ENCODE data around the gene PWP2. TPM values are rescaled to one million over a fixed set of nuclear protein-coding genes. Genes with fewer than 3 reads are reported as not detected.
"Not testable (repeated sequence)": the region's sequence is repeated elsewhere in the genome, so short reads cannot be mapped to it uniquely, and the experiment has no call there.

PWP2 gene
- total RNA-seq, 2 experiments from 2014 or later = 9.3 to 10.1 TPM

GRCh38 chr21:44089001-44089911, 17.9 kb upstream of the PWP2 start:
- Mint-ChIP-seq H3K4me3 (peak overlapping the region; percentile 53), H3K4me1 (ENCODE audit: low read depth) (peaks cover 66% of the 10 kb centered on the region), H3K27ac (peak overlapping the region; percentile 97), H3K36me3 (ENCODE audit: low read depth) (peaks cover 77% of the 10 kb centered on the region), H3K9me3 (no peaks in the 10 kb centered on the region), H3K27me3 (no peaks in the 10 kb centered on the region)
- ChIA-PET CTCF (no interaction called here), POLR2A (interaction anchor here (0.8 to 2.7 kb wide), 3 partner anchors 76 to 562 kb away, joined by 3 to 6 read pairs (median 3); no protein-coding TSS in a partner anchor)
- DNase-seq = peak; percentile 73
- peak; percentile 81 for ATAC-seq
- intact Hi-C loops (cut with micrococcal nuclease) = no loop called here
- TF ChIP-seq CTCF (IDR thresholded peaks at IDR 0.05) = no peak

- peak overlapping the region; percentile 97 for H3K27ac Mint-ChIP-seq
- H3K9me3 Mint-ChIP-seq = no peaks in the 10 kb centered on the region
- DNase-seq (peak; percentile 24), ATAC-seq (peak; percentile 13)
- peaks cover 70% of the 10 kb centered on the region for H3K36me3 Mint-ChIP-seq (ENCODE audit: low read depth)
- H3K4me3 Mint-ChIP-seq = no peak overlapping the region
- H3K4me1 Mint-ChIP-seq (ENCODE audit: low read depth) = peaks cover 58% of the 10 kb centered on the region
- ChIA-PET CTCF (no interaction called here), POLR2A (interaction anchor here (1.0 kb wide), 1 partner anchor 16 kb away, joined by 3 read pairs; no protein-coding TSS in a partner anchor)
- no peak for TF ChIP-seq CTCF (IDR thresholded peaks at IDR 0.05)
- intact Hi-C loops (cut with micrococcal nuclease) = no loop called here
- H3K27me3 Mint-ChIP-seq = no peaks in the 10 kb centered on the region
Observed at GRCh38 chr21:44090325-44090724, 16.9 kb upstream of the PWP2 start.

GRCh38 chr21:44092211-44092610, 15.0 kb upstream of the PWP2 start:
- TF ChIP-seq CTCF (IDR thresholded peaks at IDR 0.05) = no peak
- H3K9me3 Mint-ChIP-seq = no peaks in the 10 kb centered on the region
- no peak overlapping the region for H3K4me3 Mint-ChIP-seq
- ChIA-PET POLR2A (interaction anchor here (3.5 kb wide), 1 partner anchor 8 kb away, joined by 18 read pairs; no protein-coding TSS in a partner anchor), CTCF (interaction anchor here (1.5 kb wide), 1 partner anchor 206 kb away, joined by 3 read pairs; no protein-coding TSS in a partner anchor)
- no peak for ATAC-seq
- no peak for DNase-seq
- H3K27ac Mint-ChIP-seq = peak overlapping the region; percentile 23
- H3K27me3 Mint-ChIP-seq = no peaks in the 10 kb centered on the region
- intact Hi-C loops (cut with micrococcal nuclease) = no loop called here
- peaks cover 52% of the 10 kb centered on the region for H3K36me3 Mint-ChIP-seq (ENCODE audit: low read depth)
- peaks cover 39% of the 10 kb centered on the region for H3K4me1 Mint-ChIP-seq (ENCODE audit: low read depth)

- DNase-seq (no peak), ATAC-seq (no peak)
- peaks cover 24% of the 10 kb centered on the region for H3K4me1 Mint-ChIP-seq (ENCODE audit: low read depth)
- intact Hi-C loops (cut with micrococcal nuclease) = no loop called here
- H3K4me3 Mint-ChIP-seq = no peak overlapping the region
- H3K9me3 Mint-ChIP-seq = no peaks in the 10 kb centered on the region
- CTCF ChIA-PET = interaction anchor here (1.7 kb wide), 1 partner anchor 10 kb away, joined by 8 read pairs; no protein-coding TSS in a partner anchor
- TF ChIP-seq CTCF (IDR thresholded peaks at IDR 0.05) = no peak
- H3K36me3 Mint-ChIP-seq (ENCODE audit: low read depth) = peaks cover 37% of the 10 kb centered on the region
- POLR2A ChIA-PET = interaction anchor here (0.6 to 3.5 kb wide), 4 partner anchors 8 to 81 kb away, joined by 3 to 18 read pairs (median 5); partner anchors contain the start of gene TRAPPC10
- H3K27ac Mint-ChIP-seq = no peak overlapping the region
- no peaks in the 10 kb centered on the region for H3K27me3 Mint-ChIP-seq
Observed at GRCh38 chr21:44093761-44094160, 13.4 kb upstream of the PWP2 start.

GRCh38 chr21:44094832-44095231, 12.4 kb upstream of the PWP2 start:
- DNase-seq (no peak), ATAC-seq (no peak)
- Mint-ChIP-seq H3K4me1 (ENCODE audit: low read depth) (peaks cover 13% of the 10 kb centered on the region), H3K36me3 (ENCODE audit: low read depth) (peaks cover 26% of the 10 kb centered on the region), H3K4me3 (no peak overlapping the region), H3K9me3 (no peaks in the 10 kb centered on the region), H3K27ac (peak overlapping the region; percentile 70), H3K27me3 (no peaks in the 10 kb centered on the region)
- ChIA-PET CTCF (interaction anchor here (1.7 kb wide), 1 partner anchor 11 kb away, joined by 8 read pairs; no protein-coding TSS in a partner anchor), POLR2A (interaction anchor here (2.1 to 3.5 kb wide), 2 partner anchors 11 to 82 kb away, joined by 7 to 18 read pairs; partner anchors contain the start of gene TRAPPC10)
- intact Hi-C loops (cut with micrococcal nuclease) = no loop called here
- no peak for TF ChIP-seq CTCF (IDR thresholded peaks at IDR 0.05)

- intact Hi-C loops (cut with micrococcal nuclease); POLR2A ChIA-PET; H3K9me3 Mint-ChIP-seq; H3K27me3 Mint-ChIP-seq; H3K27ac Mint-ChIP-seq; H3K36me3 Mint-ChIP-seq (ENCODE audit: low read depth); H3K4me3 Mint-ChIP-seq; H3K4me1 Mint-ChIP-seq (ENCODE audit: low read depth); ATAC-seq; CTCF ChIA-PET; DNase-seq: not testable (repeated sequence)
Observed at GRCh38 chr21:44098507-44098906, 8.7 kb upstream of the PWP2 start.

- H3K27ac Mint-ChIP-seq; intact Hi-C loops (cut with micrococcal nuclease); H3K36me3 Mint-ChIP-seq (ENCODE audit: low read depth); H3K4me3 Mint-ChIP-seq; H3K27me3 Mint-ChIP-seq; POLR2A ChIA-PET; DNase-seq; ATAC-seq; H3K9me3 Mint-ChIP-seq; CTCF ChIA-PET; H3K4me1 Mint-ChIP-seq (ENCODE audit: low read depth): not testable (repeated sequence)
Observed at GRCh38 chr21:44098964-44099363, 8.2 kb upstream of the PWP2 start.
